Mononuclear cell (primary cell): ENCODE data around the gene EPB41L4A. TPM values are rescaled to one million over a fixed set of nuclear protein-coding genes. Genes with fewer than 3 reads are reported as not detected.

ENCODE experiments used
- H3K27me3 ChIP-seq: 2 replicates; pipeline ENCODE4 v1.6.0; 2011; ENCODE audit warnings: low read length, control low read depth; ENCODE audit not compliant: insufficient read depth
- H3K4me1 ChIP-seq: 2 replicates; pipeline ENCODE4 v1.5.1; 2011; ENCODE audit warnings: mild to moderate bottlenecking, low read length, control low read depth; ENCODE audit not compliant: insufficient read depth
- H3K4me3 ChIP-seq: 2 replicates; pipeline ENCODE4 v1.5.1; 2011; ENCODE audit warnings: mild to moderate bottlenecking, low read length, moderate library complexity
- H3K9me3 ChIP-seq: 2 replicates; pipeline ENCODE4 v1.5.1; 2011; ENCODE audit warnings: low read depth, mild to moderate bottlenecking, control low read depth, low read length
- total RNA-seq: library from RNA; depleted of rRNA; stranded (reverse); fragments of >200 nt; gene quantifications from one replicate; pipeline ENCODE4 v1.2.3, GENCODE V29; 2012

EPB41L4A gene
- total RNA-seq, 1 donor, result 3.4 TPM

DNA sequence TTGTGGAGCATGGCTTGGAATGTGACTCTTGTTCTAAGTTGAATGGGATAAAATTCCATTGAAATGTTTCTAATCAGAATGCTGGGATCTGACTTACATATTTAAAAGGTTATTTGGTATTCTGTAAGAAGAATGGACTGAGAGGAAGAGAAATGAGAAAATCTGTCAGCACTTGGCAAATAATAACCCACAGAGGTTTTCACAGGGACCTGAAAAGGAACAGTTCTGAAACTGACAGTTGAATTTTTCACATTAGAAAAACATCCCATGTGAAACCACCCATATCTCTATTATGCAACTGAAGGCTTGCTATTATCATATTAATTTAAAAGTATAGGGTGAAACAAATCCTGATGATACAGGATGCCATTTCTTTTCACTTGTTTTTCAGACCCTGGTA is 302.7 kb downstream of the EPB41L4A start:
- Histone ChIP-seq H3K4me1 (peaks cover 9% of the 10 kb centered on the region), H3K27me3 (no peaks in the 10 kb centered on the region), H3K9me3 (no peaks in the 10 kb centered on the region), H3K4me3 (no peak overlapping the region)

DNA sequence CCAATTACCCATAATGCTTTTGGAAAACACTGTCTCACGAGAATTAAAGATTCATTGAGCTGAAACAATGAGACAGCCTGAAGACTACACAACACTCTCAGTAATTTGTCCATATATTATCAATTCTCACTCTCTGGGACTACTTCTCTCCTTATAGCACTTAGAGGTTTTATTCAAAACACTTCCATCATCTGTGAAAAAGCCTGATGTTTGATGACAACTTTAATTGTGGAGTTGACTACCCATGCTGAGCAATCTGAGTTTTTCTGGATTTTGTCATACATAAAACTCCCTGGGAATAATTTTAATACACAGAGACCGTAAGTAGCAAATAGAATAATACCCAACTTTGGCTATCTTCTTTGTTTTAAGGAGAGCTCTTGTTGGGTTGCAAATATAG is 305.5 kb downstream of the EPB41L4A start:
- H3K27me3 ChIP-seq, result no peaks in the 10 kb centered on the region
- H3K4me1 ChIP-seq, result peaks cover 11% of the 10 kb centered on the region
- no peak overlapping the region for H3K4me3 ChIP-seq
- H3K9me3 ChIP-seq, result no peaks in the 10 kb centered on the region
